Activated CD4-positive, CD25-positive, alpha-beta regulatory T cell treated with anti-CD3 and anti-CD28 coated beads, Interleukin-2, amount 50 U/mL, for 16 hours (primary cell): Measurements from ENCODE around the gene NOD2.

ENCODE experiments used
- DNase-seq: peaks from one replicate; pipeline ENCODE4 v3.0.0-alpha.2; 2020; ENCODE audit warnings: low read depth, low spot score

Gene NOD2

GRCh38 chr16:50670476-50670875, 22.9 kb upstream of the NOD2 start:
- DNase-seq = no peak

GRCh38 chr16:50671644-50672260, 21.7 kb upstream of the NOD2 start:
- no peak for DNase-seq

GRCh38 chr16:50673496-50674275, 19.7 kb upstream of the NOD2 start:
- no peak for DNase-seq

GRCh38 chr16:50674831-50675230, 18.6 kb upstream of the NOD2 start:
- DNase-seq = no peak

- DNase-seq = no peak
Measured at GRCh38 chr16:50675686-50676610, 17.5 kb upstream of the NOD2 start.

- DNase-seq = no peak
Measured at GRCh38 chr16:50676684-50677225, 16.7 kb upstream of the NOD2 start.

GRCh38 chr16:50677351-50677750, 16.1 kb upstream of the NOD2 start:
- DNase-seq = no peak

GRCh38 chr16:50678531-50678930, 14.9 kb upstream of the NOD2 start:
- DNase-seq = no peak

GRCh38 chr16:50679266-50679665, 14.1 kb upstream of the NOD2 start:
- no peak for DNase-seq

- no peak for DNase-seq
Measured at GRCh38 chr16:50679676-50680555, 13.5 kb upstream of the NOD2 start.

- DNase-seq = no peak
Measured at GRCh38 chr16:50680556-50680893, 12.9 kb upstream of the NOD2 start.

GRCh38 chr16:50681021-50681885, 12.2 kb upstream of the NOD2 start, which contains the start of gene SNX20:
SNX20 (minus strand) TSS chr16:50681312; CDS start chr16:50677526, 3,786 bp downstream.
- DNase-seq = no peak

- no peak for DNase-seq
Measured at GRCh38 chr16:50683689-50684374, 9.6 kb upstream of the NOD2 start.

- DNase-seq = no peak
Measured at GRCh38 chr16:50684823-50685461, 8.5 kb upstream of the NOD2 start.

GRCh38 chr16:50685462-50686063, 7.8 kb upstream of the NOD2 start:
- no peak for DNase-seq

GRCh38 chr16:50688083-50688482, 5.3 kb upstream of the NOD2 start:
- no peak for DNase-seq

- DNase-seq = no peak
Measured at GRCh38 chr16:50688867-50689266, 4.5 kb upstream of the NOD2 start.

- no peak for DNase-seq
Measured at GRCh38 chr16:50690177-50690576, 3.2 kb upstream of the NOD2 start.

GRCh38 chr16:50692644-50692998, 785 bp upstream of the NOD2 start:
- no peak for DNase-seq
